Smooth muscle cell (in vitro differentiated cells): Measurements from ENCODE around the gene TRPC3. TPM values are rescaled to one million over a fixed set of nuclear protein-coding genes. Genes with fewer than 3 reads are reported as not detected.

ENCODE experiments used
- DNase-seq: peaks from one replicate; lab custom pipeline; 2025; ENCODE audit not compliant: unreplicated experiment; lab: John Stamatoyannopoulos, UW
- H2AFZ ChIP-seq: fragments of 200-600 bp; sonication (generic); 2 replicates; pipeline ENCODE4 v1.6.0; 2016; ENCODE audit warnings: antibody characterized with exemption, low read depth, mild to moderate bottlenecking
- H3F3A ChIP-seq: fragments of 200-600 bp; sonication (generic); 2 replicates; pipeline ENCODE4 v1.6.0; 2017; ENCODE audit warnings: antibody characterized with exemption, low read depth
- H3K27ac ChIP-seq: fragments of 200-600 bp; sonication (generic); 2 replicates; pipeline ENCODE4 v1.5.1; 2016; ENCODE audit warnings: low read depth, mild to moderate bottlenecking
- H3K27me3 ChIP-seq: fragments of 200-600 bp; sonication (generic); 2 replicates; pipeline ENCODE4 v1.6.1; 2016; ENCODE audit warnings: low read depth, mild to moderate bottlenecking
- H3K36me3 ChIP-seq: fragments of 200-600 bp; sonication (generic); 2 replicates; pipeline ENCODE4 v1.5.1; 2016; ENCODE audit warnings: low read depth
- H3K4me1 ChIP-seq: fragments of 200-600 bp; sonication (generic); 2 replicates; pipeline ENCODE4 v1.5.1; 2016; ENCODE audit warnings: low read depth
- H3K4me2 ChIP-seq: fragments of 200-600 bp; sonication (generic); 2 replicates; pipeline ENCODE4 v1.6.0; 2016; ENCODE audit warnings: mild to moderate bottlenecking
- H3K4me3 ChIP-seq: fragments of 200-600 bp; sonication (generic); 2 replicates; pipeline ENCODE4 v1.5.1; 2016; ENCODE audit warnings: mild to moderate bottlenecking
- H3K79me2 ChIP-seq: fragments of 200-600 bp; sonication (generic); 2 replicates; pipeline ENCODE4 v1.6.0; 2016; ENCODE audit warnings: low read depth, mild to moderate bottlenecking
- H3K9ac ChIP-seq: fragments of 200-600 bp; sonication (generic); 2 replicates; pipeline ENCODE4 v1.6.0; 2016; ENCODE audit warnings: low read depth
- H3K9me3 ChIP-seq: fragments of 200-600 bp; sonication (generic); replicated peaks from 2 replicates; pipeline ENCODE4 v1.5.1; 2016; ENCODE audit warnings: low read depth
- H4K20me1 ChIP-seq: fragments of 200-600 bp; sonication (generic); 2 replicates; pipeline ENCODE4 v1.6.0; 2016; ENCODE audit warnings: low read depth
- CTCF ChIP-seq: fragments of 200-600 bp; sonication (generic); IDR thresholded peaks from 2 replicates; pipeline ENCODE4 v1.5.1; 2017; ENCODE audit warnings: borderline replicate concordance, mild to moderate bottlenecking, antibody characterized with exemption; ENCODE audit not compliant: insufficient read depth, poor library complexity, severe bottlenecking
- WGBS: methylation state at CpG from one replicate; pipeline ENCODE4 v1.1.7; 2016; ENCODE audit warnings: low lambda C conversion rate; 5-methylcytosine and 5-hydroxymethylcytosine counted together
- polyA plus RNA-seq: library from polyadenylated mRNA; unstranded; fragments of >200 nt; fragmentation: Nextera tagmentation; extraction: Ambion mirVana; gene quantifications from 2 replicates; pipeline ENCODE4 v1.2.1, GENCODE V29; 2016
- total RNA-seq: library from RNA; depleted of rRNA; stranded (reverse); fragments of >200 nt; gene quantifications from 2 replicates; pipeline ENCODE4 v1.2.3, GENCODE V29; 2014

TRPC3 gene
- total RNA-seq (0.36 and 1.3 TPM in 2 replicates), polyA plus RNA-seq (0.17 TPM in 1 of 2 replicates, not detected in the other)

- H3K9ac ChIP-seq = no peak within 1 kb of the TSS
- H3K36me3 ChIP-seq = no peaks in the 10 kb centered on the region
- no peak for TF ChIP-seq CTCF
- no peaks in the 10 kb centered on the region for H4K20me1 ChIP-seq
- H3K27me3 ChIP-seq = peaks cover 86% of the 10 kb centered on the region
- H3K79me2 ChIP-seq = no peaks in the 10 kb centered on the region
- peak within 1 kb of the TSS; percentile 99 for H3K4me2 ChIP-seq
- peak within 1 kb of the TSS; percentile 72 for H3K4me3 ChIP-seq
- H3K27ac ChIP-seq = no peak within 1 kb of the TSS
- H3K4me1 ChIP-seq = peaks cover 11% of the 10 kb centered on the region
- DNase-seq = peak; percentile 14
- 2% methylated on average over 40 of the region's 69 CpGs for WGBS
- H3K9me3 ChIP-seq = no peaks in the 10 kb centered on the region
- H3F3A ChIP-seq = no peaks in the 10 kb centered on the region
- H2AFZ ChIP-seq = peak within 1 kb of the TSS; percentile 91
Measured at GRCh38 chr4:121951521-121952110, at the start of gene TRPC3. TSS of gene TRPC3 (minus strand) at chr4:121952060. CDS start at chr4:121951680, 380 bp downstream.

GRCh38 chr4:122000849-122001248 is 49.0 kb upstream of the TRPC3 start:
- no peaks in the 10 kb centered on the region for H3K79me2 ChIP-seq
- no peak for DNase-seq
- H2AFZ ChIP-seq = no peak overlapping the region
- no peak for TF ChIP-seq CTCF
- H3K4me1 ChIP-seq = no peaks in the 10 kb centered on the region
- WGBS = 69% methylated on average over 4 of the region's 4 CpGs
- H3K27me3 ChIP-seq = peaks cover 43% of the 10 kb centered on the region
- no peaks in the 10 kb centered on the region for H3K36me3 ChIP-seq
- no peak overlapping the region for H3K27ac ChIP-seq
- H4K20me1 ChIP-seq = no peaks in the 10 kb centered on the region
- no peak overlapping the region for H3K9ac ChIP-seq
- no peak overlapping the region for H3K4me2 ChIP-seq
- no peaks in the 10 kb centered on the region for H3F3A ChIP-seq
- no peak overlapping the region for H3K4me3 ChIP-seq
- no peaks in the 10 kb centered on the region for H3K9me3 ChIP-seq

- H2AFZ ChIP-seq = no peak overlapping the region
- WGBS = 57% methylated on average over 4 of the region's 4 CpGs
Measured at GRCh38 chr4:121998024-121998423, 46.2 kb upstream of the TRPC3 start.

More at GRCh38 chr4:121998024-121998423, 46.2 kb upstream of the TRPC3 start:
- no peak overlapping the region for H3K4me2 ChIP-seq
- no peak overlapping the region for H3K27ac ChIP-seq
- no peak overlapping the region for H3K9ac ChIP-seq
- no peaks in the 10 kb centered on the region for H4K20me1 ChIP-seq
- no peaks in the 10 kb centered on the region for H3K4me1 ChIP-seq
- H3K36me3 ChIP-seq = no peaks in the 10 kb centered on the region
- peaks cover 62% of the 10 kb centered on the region for H3K27me3 ChIP-seq
- no peaks in the 10 kb centered on the region for H3F3A ChIP-seq
- H3K9me3 ChIP-seq = no peaks in the 10 kb centered on the region
- no peak overlapping the region for H3K4me3 ChIP-seq
- H3K79me2 ChIP-seq = no peaks in the 10 kb centered on the region
- no peak for DNase-seq
- TF ChIP-seq CTCF = no peak
